HG02588 (cell line): ENCODE data around the gene TMEM198.

Experiments
- ATAC-seq: cut with Tn5 transposase; IDR thresholded peaks from one replicate; pipeline ENCODE4 v1.9.1; 2021; ENCODE audit warnings: mild to moderate bottlenecking, moderate library complexity; ENCODE audit not compliant: unreplicated experiment

TMEM198 gene, protein sequence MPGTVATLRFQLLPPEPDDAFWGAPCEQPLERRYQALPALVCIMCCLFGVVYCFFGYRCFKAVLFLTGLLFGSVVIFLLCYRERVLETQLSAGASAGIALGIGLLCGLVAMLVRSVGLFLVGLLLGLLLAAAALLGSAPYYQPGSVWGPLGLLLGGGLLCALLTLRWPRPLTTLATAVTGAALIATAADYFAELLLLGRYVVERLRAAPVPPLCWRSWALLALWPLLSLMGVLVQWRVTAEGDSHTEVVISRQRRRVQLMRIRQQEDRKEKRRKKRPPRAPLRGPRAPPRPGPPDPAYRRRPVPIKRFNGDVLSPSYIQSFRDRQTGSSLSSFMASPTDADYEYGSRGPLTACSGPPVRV

DNA sequence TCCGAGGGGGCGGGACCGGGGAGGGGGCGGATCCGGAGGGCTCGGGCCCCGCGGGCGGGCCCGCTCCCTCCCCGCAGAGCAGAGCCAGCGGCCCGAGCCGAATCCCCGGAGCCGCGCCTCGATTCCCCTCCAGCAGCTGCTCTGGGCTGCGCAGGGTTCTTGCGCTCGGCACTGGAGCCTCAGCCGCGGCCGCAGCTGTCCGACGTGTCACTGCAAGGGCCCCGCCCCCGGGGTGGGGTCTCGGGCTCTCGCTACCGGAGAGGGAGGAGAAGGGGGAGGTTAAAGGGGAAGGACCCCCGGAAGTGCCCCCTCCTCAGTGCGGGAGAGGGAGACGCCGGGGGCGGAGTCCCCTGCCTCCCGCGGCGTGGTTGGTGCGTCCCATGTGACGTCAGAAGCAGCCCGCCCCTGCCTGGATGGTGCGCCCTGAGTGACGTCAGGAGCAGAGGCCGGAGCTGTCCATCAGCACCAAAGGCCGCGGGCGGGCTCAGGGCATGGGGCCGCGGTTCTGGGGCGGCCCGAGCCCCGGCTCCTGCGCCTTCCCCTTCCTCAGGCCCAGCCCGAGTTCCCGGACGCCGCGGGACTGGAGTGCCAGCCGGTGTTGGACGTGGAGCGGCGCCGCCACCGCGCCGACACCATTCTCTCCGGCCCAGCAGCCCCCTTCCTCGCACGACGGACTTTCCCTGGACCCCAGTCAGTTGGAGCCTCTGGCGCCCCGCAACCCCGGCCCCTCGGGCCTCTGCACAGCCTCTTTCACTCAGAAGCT lies at the start of gene TMEM198, which contains the start of gene CHPF:
TSS of gene TMEM198 (plus strand) at position 433 of the 763 bp plus-strand sequence. CDS start 700 bp downstream, outside the sequence.
TSS of gene CHPF (minus strand) at position 214 of the 763 bp plus-strand sequence. CDS start 271 bp downstream, outside the sequence.
- ATAC-seq = peak; percentile 79

DNA sequence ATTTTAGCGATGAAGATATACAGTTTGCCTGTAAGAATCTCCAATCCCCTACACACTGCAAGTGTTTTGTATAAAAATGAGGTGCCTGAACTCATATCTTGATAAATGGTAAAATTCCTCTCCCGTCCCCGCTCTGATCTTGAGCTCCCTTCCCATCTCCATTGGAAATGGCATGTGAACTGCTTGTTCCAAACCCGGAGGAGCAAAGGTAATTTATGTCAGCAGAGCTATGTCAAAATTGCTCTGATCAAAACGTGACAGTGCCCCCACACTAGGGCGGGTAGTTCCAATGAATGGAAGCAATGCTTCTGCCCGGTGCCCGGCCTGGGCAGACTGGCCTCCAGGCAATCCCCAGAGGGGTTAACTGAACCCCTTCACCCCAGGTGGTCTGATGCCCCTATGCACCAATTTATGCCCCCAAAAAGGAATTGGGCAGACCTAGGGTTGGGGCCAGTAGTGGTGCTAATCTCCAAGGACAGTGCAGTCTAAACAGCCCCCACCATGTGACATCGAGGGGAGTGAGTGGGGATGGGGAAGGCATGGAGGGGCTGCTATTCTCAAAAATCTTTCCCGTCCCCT lies 48.8 kb upstream of the TMEM198 start:
- no peak for ATAC-seq

DNA sequence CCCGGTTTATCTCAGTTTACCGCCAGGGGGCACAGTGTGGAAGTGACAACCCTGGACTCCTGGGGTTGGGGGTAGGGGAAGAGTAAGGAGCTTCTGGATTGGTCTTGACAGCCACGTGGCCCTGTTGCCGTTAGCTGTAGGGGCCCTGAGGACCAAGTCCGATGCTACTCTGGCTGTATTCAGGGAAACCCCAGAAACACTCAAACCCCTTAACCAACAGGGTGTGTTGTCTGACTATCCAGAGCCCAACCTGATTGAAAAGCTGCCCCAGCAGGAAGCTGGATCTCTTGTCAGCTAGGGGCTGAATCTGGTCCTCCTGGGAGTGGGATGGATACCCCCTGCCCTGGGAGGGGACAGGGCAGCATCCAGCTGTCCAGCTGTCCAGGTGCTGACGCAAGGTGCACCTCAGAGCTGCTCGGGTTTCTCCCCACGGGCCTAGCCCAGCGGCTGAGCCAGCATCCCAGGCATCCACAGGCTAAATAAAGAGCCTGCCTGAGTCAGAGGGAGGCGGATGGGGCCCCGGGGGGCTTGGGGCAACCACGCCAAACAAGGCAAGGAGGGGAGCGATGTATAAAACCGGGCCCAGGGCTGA lies 48.2 kb upstream of the TMEM198 start:
- no peak for ATAC-seq

DNA sequence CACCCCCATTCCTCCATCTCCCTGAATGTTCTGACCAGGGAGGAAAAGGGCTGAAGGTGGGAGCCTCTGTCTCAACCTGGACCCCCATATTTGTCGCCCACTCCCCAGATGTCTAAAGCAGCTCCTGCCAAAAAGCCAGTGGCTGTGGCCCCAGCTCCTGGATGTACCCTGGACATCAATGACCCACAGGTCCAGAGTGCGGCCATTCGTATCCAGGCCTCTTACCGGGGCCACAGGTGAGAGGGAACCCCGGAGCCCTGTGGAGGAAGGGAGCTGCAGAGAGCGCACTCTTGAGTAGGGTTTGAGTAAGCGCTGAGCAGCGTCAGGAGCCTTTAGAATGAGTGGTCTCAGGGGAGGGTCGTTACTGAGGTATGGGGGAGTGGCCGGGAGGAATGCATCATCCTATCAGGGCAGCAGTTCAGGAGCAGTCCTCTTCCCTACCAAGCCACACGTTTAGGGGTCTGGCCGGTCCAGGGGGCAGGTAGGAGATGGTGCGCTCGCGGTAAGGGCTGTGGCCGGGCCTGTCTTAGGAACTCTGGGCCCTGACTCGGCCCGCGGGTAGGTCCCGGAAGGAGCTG lies 47.5 kb upstream of the TMEM198 start:
- ATAC-seq = no peak

DNA sequence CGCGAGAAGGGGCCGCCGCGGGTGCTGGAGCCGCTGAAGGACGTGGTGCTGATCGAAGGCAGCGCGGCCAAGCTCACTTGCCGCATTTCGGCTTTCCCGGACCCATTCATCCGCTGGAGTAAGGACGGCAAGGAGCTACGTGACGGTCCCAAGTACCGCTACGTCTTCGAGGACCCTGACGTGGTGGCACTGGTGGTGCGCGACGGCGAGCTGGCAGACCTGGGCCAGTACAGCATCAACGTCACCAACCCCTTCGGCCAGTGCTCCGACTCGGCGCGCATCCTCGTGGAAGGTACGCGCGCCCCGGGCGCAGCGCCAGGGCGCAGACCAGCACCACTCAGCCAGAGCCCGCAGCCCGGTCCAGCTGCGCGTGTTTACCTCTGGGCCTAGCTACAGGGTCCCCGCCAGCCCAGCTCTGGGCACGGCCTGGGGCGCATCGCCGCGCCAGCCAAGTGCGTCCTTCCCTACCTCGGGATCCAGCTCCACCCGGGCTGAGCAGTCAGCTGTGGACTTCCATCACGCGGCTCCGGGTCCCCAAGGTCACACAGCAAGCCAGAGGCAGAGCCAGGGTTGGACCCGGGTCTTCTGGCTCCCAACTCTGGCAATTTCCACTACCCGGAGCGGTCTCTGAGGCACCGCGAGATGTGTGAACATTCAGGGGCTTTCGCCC lies 46.9 kb upstream of the TMEM198 start:
- ATAC-seq = no peak

DNA sequence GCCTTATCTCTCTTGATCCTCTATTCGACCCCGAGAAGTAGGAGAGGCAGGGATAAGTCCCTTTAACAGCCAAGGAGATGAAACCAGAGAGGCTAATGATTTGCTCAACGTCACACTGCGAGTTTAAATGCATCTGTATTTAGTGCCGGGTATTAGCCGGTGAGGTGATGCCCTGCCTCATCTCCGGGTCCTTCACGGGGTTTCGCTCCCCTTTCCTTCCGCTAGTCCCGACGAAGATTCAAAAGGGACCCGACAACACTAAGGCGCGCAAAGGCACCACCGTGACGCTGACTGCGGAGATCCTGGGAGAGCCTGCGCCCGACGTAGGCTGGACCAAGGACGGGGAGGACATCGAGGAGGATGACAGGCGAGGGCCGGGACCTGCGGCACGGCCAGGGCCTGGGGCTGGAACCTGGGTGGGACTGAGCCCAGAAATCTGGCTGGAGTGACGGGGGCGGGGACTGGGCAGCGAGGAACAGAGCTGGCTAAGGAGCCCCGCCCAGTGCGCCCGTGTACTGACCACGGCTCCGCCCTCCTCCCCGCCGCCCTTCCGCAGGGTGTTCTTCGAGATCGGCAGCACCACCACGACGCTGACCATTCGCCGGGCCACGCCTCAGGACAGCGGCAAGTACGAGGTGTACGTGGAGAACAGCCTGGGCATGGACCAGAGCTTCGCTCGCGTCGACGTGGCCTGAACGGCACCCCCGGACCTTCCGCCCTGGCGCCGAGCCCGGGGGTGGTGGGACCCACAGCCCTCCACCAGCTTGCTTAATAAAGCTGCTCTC lies 46.1 kb upstream of the TMEM198 start:
- ATAC-seq = peak; percentile 36

DNA sequence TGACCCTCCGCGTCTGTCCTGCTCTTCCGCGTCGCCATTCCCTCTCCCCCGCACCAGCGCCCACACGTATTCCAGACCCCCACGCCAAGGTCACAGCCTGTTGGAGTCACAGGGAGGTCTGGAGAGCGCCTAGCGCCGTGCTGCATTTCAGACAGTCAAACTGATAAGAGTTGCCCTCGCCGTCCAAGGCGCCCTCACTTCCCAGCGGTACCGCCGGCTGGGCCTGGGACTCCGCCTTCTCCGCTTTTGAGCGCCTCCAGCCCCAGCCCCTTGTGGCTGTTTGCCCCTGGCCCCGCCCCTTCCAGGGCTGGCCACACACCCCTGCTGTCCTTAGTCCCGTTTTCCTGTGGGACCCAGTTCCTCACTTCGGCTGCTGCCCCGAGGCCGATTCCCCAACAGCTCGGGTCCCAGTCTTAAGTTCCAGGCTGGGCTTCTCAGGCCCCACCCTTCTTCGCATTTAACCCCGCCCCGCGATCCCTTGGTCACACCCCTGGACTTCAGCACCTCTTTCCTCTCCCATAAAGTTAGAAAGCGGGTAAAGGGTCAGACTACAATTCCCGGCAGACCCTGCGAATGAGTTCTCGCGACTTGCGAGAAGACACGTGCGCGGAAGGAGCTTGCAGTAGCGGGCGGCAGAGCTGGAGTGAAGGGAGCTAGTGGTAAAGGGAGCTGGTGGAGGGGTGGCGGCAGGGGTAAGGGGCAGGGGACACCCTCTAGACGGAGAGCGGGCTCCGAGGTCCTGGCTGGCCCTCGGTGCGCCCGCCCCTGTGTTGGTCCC lies 45.4 kb upstream of the TMEM198 start, which contains the start of gene GMPPA:
TSS of gene GMPPA (plus strand) at position 612 of the 778 bp plus-strand sequence. CDS start 1,085 bp downstream, outside the sequence.
- ATAC-seq = peak; percentile 92

DNA sequence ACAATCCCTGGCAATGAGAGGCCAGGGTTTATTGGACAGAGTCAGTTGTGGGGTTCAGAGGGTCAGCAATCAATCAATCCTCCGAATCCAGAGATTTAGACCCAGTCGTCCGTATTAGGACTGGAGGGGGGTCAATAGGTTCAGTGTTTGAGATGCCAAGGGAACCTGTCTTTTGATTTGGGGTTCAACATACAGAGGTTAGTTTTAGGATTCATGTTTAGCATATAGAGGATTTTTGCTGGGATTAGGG lies 44.8 kb upstream of the TMEM198 start:
- no peak for ATAC-seq

DNA sequence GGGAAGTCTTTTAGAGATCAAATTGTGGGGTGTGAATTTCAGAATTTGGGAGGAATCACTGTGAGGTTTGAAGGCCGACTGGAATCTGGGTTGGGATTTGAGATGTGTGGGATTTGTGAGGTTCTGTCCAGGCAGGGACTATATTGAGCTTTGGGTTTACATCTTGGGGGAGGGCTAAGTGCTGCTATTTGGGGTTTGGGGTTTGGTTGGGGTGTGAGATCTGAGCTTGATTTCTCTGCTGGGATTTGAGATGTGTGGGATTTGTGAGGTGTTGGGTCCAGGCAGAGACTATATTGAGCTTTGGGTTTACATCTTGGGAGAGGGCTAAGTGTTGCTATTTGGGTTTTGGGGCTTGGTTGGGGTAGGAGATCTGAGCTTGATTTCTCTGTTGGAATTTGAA lies 44.3 kb upstream of the TMEM198 start:
- no peak for ATAC-seq

DNA sequence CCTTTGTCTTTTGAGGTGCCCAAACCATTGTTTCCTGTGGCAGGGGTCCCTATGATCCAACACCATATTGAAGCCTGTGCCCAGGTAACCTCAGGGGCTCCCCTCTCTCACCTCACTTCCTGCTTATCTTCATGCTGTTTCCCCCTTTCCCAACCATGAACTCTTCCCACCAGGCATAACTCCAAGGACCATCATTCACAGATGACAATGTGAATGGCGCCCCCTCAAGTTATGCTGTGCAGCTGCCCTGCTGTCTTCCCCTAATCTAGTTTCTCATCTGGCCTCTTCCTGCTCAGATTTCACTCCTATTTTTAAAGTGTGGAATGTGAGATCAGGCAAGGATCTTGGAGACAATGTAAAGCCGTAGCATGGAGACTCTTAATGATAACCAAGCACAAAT lies 43.7 kb upstream of the TMEM198 start:
- ATAC-seq = no peak

DNA sequence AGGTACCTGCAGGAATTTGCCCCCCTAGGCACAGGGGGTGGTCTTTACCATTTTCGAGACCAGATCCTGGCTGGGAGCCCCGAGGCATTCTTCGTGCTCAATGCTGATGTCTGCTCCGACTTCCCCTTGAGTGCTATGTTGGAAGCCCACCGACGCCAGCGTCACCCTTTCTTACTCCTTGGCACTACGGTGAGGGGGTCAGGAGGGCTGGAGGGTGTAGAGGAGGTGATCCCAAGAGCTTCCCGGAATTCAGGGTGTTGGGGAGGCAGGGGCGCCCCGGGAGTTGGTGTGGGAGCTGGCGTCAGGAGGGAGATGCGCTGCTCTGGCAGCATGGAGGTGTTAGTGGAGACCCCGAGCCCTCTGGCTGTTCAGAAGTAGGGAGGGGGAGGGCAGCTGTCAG lies 42.0 kb upstream of the TMEM198 start:
- no peak for ATAC-seq

DNA sequence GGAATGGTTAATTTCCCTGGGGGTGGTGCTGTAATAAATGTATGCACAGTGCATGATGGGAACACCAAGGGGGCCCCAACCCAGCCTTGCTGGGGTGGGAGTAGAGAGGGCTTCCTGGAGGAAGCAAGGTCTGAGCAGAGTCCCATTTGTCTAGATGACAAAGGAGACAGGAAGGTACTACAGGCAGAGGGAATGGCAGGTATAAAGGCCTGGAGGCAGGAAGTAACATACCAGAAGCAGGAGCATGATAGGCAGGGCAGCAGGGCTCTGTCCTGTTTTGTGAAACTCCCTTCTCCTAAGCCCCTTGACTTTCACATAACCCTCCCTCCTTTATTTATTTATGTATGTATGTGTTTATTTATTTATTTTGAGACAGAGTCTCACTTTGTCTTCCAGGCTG lies 41.2 kb upstream of the TMEM198 start:
- ATAC-seq = no peak

DNA sequence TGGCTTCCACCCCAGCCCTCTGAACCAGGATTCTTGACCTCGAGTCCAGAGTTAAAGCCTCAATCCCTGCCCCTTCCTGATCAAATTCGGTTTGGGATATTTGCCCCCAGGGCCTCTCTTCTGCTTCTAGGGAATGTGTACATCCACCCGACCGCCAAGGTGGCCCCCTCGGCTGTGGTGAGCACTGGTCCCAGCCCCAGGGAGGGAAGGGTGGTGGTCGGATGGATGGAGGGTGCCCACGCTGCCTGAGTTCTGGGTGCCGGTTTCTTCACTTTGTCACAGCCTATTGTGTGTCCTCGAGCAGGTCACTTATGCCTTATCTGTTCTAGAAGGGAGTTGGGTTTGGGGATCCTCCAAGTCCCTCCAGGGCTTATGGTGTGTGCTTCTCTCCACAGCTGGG lies 38.2 kb upstream of the TMEM198 start:
- ATAC-seq = no peak

DNA sequence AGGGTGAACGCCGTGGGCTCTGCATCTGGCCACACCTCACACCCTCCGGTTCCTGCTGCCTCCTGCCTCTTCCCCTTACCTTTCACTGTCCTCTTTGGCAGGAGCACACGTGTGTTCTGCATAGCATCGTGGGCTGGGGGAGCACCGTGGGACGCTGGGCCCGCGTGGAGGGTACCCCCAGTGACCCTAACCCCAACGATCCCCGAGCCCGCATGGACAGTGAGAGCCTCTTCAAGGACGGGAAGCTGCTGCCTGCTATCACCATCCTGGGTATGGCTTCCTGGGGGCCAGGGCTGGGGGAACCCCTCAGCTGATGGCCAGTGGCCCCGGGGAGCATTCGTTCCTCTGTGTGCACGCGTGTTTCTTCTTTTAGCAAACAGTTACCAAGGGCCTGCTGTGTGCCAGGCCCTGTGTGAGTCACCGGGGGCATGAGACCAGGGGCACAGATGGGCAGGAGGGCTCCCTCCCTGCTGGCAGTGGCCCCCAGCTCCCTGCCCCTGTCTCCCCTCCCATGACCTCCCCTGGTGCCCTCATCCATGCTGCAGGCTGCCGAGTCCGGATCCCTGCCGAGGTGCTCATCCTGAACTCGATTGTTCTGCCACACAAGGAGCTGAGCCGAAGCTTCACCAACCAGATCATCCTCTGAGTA lies 37.6 kb upstream of the TMEM198 start:
- ATAC-seq = no peak

DNA sequence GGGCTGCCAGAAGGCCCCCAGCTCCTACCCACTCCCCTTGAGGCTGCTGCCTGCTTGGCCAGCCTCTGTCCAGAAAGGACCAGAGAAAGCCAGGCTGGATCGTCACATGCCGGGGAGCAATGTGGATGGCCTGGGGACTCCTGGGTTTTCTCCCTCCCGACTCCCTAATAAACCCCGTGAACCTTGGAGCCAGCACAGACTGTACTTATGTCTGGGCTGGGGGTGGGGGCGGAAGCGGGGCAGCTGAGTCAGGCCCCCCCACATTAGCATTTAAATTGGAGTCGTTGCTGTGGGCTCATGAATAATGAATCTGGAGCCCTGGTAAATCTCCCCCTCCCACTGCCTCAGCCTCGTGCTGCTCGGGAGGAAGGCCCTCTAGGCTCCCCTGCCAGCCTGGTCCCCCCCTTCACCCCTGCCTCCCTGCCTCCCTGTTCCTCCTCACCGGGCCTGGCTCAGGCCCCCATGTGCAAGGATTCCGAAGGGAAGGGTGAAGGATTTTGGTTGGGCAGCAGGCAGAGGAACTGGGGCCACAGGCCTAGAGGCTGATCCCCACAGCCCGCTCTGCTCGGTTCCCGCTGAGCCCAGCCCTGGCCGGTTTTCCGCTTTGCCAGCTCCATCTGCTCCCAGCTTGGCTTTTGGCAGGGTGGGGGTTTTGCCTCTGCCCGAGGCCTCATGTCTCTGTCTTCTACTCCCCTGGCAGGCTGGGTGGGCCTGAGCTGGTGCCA lies 36.9 kb upstream of the TMEM198 start:
- ATAC-seq = no peak

DNA sequence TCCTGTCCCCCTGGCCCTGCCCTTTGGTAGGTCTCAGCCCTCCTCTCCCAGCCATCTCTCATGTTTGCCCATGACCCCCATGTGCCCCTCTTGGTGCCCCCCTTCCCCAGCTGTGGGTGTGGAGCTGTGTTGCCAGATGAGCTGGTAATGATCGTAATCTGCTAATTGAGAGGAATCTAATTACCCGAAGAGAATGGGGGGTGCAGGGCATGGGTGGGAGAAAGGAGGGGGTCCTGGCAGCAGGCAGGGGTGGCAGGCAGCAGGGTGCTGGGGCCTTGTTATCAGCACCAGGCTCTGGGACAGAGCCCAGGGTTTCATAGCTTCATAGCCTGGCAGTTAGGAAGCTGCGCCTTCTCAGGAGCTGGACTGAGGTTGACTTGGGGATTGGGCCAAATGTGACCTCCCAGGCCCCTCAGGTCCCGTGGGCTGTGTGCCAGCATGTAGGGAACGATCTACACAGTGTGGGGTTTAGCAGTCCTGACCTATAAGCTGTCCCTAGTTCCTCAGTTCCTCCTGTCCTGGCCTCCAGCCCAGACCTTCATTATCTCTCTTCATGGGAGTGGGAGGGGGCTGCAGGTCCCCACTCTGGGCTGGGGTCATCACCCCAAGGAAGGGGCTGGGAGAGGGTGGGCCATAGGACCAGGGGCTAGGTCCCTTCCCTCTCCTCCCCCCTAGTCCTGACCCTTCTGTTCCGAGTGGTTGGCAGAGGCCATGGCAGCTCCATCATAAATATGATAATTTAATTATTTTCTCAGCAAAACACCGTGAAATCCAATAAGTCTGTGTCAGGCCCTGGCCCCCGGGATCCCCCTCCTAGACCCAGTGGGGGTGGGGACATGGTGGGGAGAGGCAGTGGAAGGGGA lies 36.0 kb upstream of the TMEM198 start:
- ATAC-seq = no peak

DNA sequence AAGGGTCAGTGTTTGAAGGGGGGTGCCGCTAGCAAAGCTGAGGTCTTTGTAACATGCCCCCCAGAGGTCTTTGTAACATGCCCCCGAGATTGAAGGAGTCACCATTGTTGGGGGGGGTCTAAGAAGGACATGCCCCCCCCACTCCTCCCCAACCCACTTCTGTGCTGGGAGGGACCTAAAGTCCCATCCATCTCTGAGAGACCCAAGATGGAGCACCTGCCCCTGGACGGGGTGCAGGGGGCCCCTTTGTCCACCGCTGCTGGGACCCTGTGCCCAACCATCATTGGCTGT lies 35.4 kb upstream of the TMEM198 start:
- no peak for ATAC-seq
